Measurements from ENCODE around the gene TMTC2.
A peak's percentile ranks its signal among the peaks of the same experiment; 100 is the strongest.

TMTC2 gene

GRCh38 chr12:82675246-82675645, 11.5 kb upstream of the TMTC2 start:
- no peak overlapping the region for H3K27ac ChIP-seq
- DNase-seq (ENCODE audit: low read depth, low spot score): no peak

GRCh38 chr12:82682326-82682725, 4.4 kb upstream of the TMTC2 start:
- no peak for DNase-seq (ENCODE audit: low read depth, low spot score)
- H3K27ac ChIP-seq: no peak overlapping the region

- no peak overlapping the region for H3K27ac ChIP-seq
These were observed 3.9 kb upstream of the TMTC2 start for GRCh38 chr12:82682851-82683261.

GRCh38 chr12:82685790-82686167, 927 bp upstream of the TMTC2 start:
- peak; percentile 88 for DNase-seq (ENCODE audit: low read depth, low spot score)
- H3K27ac ChIP-seq: peak overlapping the region; percentile 91

More at GRCh38 chr12:82682851-82683261, 3.9 kb upstream of the TMTC2 start:
- no peak for DNase-seq (ENCODE audit: low read depth, low spot score)

GRCh38 chr12:82687021-82688011, 610 bp downstream of the TMTC2 start:
- peak overlapping the region; percentile 91 for H3K27ac ChIP-seq
- DNase-seq (ENCODE audit: low read depth, low spot score): no peak

- no peak overlapping the region for H3K27ac ChIP-seq
- DNase-seq (ENCODE audit: low read depth, low spot score): no peak
These were observed 1.4 kb downstream of the TMTC2 start for GRCh38 chr12:82688035-82688501.

- DNase-seq (ENCODE audit: low read depth, low spot score): no peak
- no peak overlapping the region for H3K27ac ChIP-seq
These were observed 1.9 kb downstream of the TMTC2 start for GRCh38 chr12:82688596-82688995.

GRCh38 chr12:82690006-82690405, 3.3 kb downstream of the TMTC2 start:
- no peak for DNase-seq (ENCODE audit: low read depth, low spot score)

GRCh38 chr12:82691513-82691912, 4.8 kb downstream of the TMTC2 start:
- no peak for DNase-seq (ENCODE audit: low read depth, low spot score)
- H3K27ac ChIP-seq: no peak overlapping the region

More at GRCh38 chr12:82690006-82690405, 3.3 kb downstream of the TMTC2 start:
- H3K27ac ChIP-seq: no peak overlapping the region

GRCh38 chr12:82694276-82694675, 7.6 kb downstream of the TMTC2 start:
- no peak overlapping the region for H3K27ac ChIP-seq
- no peak for DNase-seq (ENCODE audit: low read depth, low spot score)

GRCh38 chr12:82694970-82695369, 8.3 kb downstream of the TMTC2 start:
- DNase-seq (ENCODE audit: low read depth, low spot score): no peak
- no peak overlapping the region for H3K27ac ChIP-seq

GRCh38 chr12:82695531-82695930, 8.8 kb downstream of the TMTC2 start:
- DNase-seq (ENCODE audit: low read depth, low spot score): no peak
- H3K27ac ChIP-seq: no peak overlapping the region

- no peak overlapping the region for H3K27ac ChIP-seq
- DNase-seq (ENCODE audit: low read depth, low spot score): no peak
These were observed 9.8 kb downstream of the TMTC2 start for GRCh38 chr12:82696543-82696942.

GRCh38 chr12:82698708-82699564, 12.2 kb downstream of the TMTC2 start:
- no peak overlapping the region for H3K27ac ChIP-seq

GRCh38 chr12:82705774-82706173, 19.1 kb downstream of the TMTC2 start:
- DNase-seq (ENCODE audit: low read depth, low spot score): no peak
- H3K27ac ChIP-seq: no peak overlapping the region

More at GRCh38 chr12:82698708-82699564, 12.2 kb downstream of the TMTC2 start:
- no peak for DNase-seq (ENCODE audit: low read depth, low spot score)

- DNase-seq (ENCODE audit: low read depth, low spot score): no peak
- H3K27ac ChIP-seq: no peak overlapping the region
These were observed 21.6 kb downstream of the TMTC2 start for GRCh38 chr12:82708061-82708879.

- no peak for DNase-seq (ENCODE audit: low read depth, low spot score)
- no peak overlapping the region for H3K27ac ChIP-seq
These were observed 23.2 kb downstream of the TMTC2 start for GRCh38 chr12:82709794-82710355.

- H3K27ac ChIP-seq: no peak overlapping the region
These were observed 24.0 kb downstream of the TMTC2 start for GRCh38 chr12:82710741-82711140.

GRCh38 chr12:82714427-82714826, 27.7 kb downstream of the TMTC2 start:
- no peak for DNase-seq (ENCODE audit: low read depth, low spot score)
- no peak overlapping the region for H3K27ac ChIP-seq

More at GRCh38 chr12:82710741-82711140, 24.0 kb downstream of the TMTC2 start:
- no peak for DNase-seq (ENCODE audit: low read depth, low spot score)
